Thyroid gland (tissue), 4 donors: ENCODE results near the gene NUP98.

Experiments used
- CTCF ChIP-seq, 6 experiments: fragments of 200-600 bp in 3 of 6; fragments of 450-650 bp in 3 of 6; sonication (generic) in 3 of 6; IDR thresholded peaks; one replicate each; pipeline ENCODE4 v1.5.1; 2016 to 2019; ENCODE audit warnings: antibody characterized with exemption in 6 of 6, mild to moderate bottlenecking in 2 of 6, inconsistent platforms in 1 of 6, moderate library complexity in 1 of 6
- POLR2A ChIP-seq, 2 donors: fragments of 450-650 bp; IDR thresholded peaks; one replicate each; pipeline ENCODE4 v1.6.1; 2017; ENCODE audit warnings: antibody characterized with exemption in 2 of 2, mild to moderate bottlenecking in 2 of 2, moderate library complexity in 1 of 2

GRCh38 chr11:3845670-3846069 lies 48.3 kb upstream of the NUP98 start:
- TF ChIP-seq CTCF (IDR thresholded peaks at IDR 0.05) (no peak), POLR2A (IDR thresholded peaks at IDR 0.05) (no peak)
